H9 (cell line): Measurements from ENCODE around the gene LCMT1. TPM values are rescaled to one million over a fixed set of nuclear protein-coding genes. Genes with fewer than 3 reads are reported as not detected.

Experiments
- DNase-seq: peaks from one replicate; pipeline ENCODE4 v3.0.0-alpha.2; 2017
- H2AFZ ChIP-seq: one replicate; pipeline ENCODE4 v1.6.1; 2013; ENCODE audit warnings: mild to moderate bottlenecking, low read length, control low read depth, moderate library complexity
- H2AK5ac ChIP-seq: 2 replicates; pipeline ENCODE4 v1.6.1; 2013; ENCODE audit warnings: low read length, control low read depth, mixed read lengths; ENCODE audit not compliant: insufficient read length
- H2BK120ac ChIP-seq: one replicate; pipeline ENCODE4 v1.6.1; 2013; ENCODE audit warnings: low read depth, mild to moderate bottlenecking, low read length, control low read depth, inconsistent platforms; ENCODE audit not compliant: poor library complexity, severe bottlenecking
- H2BK12ac ChIP-seq: 2 replicates; pipeline ENCODE4 v1.6.1; 2013; ENCODE audit warnings: low read length, control low read depth, mixed read lengths, low read depth; ENCODE audit not compliant: insufficient read length
- H2BK15ac ChIP-seq: 2 replicates; pipeline ENCODE4 v1.6.1; 2013; ENCODE audit warnings: low read depth, low read length, control low read depth
- H2BK20ac ChIP-seq: one replicate; pipeline ENCODE4 v1.6.1; 2013; ENCODE audit warnings: low read depth, mild to moderate bottlenecking, low read length, control low read depth, inconsistent platforms; ENCODE audit not compliant: poor library complexity, severe bottlenecking
- H2BK5ac ChIP-seq: 2 replicates; pipeline ENCODE4 v1.6.1; 2013; ENCODE audit warnings: low read length, control low read depth, mixed read lengths; ENCODE audit not compliant: insufficient read length
- H3K14ac ChIP-seq: 2 replicates; pipeline ENCODE4 v1.6.1; 2013; ENCODE audit warnings: low read length, control low read depth; ENCODE audit not compliant: insufficient read depth
- H3K18ac ChIP-seq: 2 replicates; pipeline ENCODE4 v1.6.1; 2013; ENCODE audit warnings: low read depth, mild to moderate bottlenecking, mixed read lengths, low read length, control low read depth; ENCODE audit not compliant: insufficient read length
- H3K23ac ChIP-seq: 2 replicates; pipeline ENCODE4 v1.6.1; 2013; ENCODE audit warnings: low read length, control low read depth, mixed read lengths, low read depth; ENCODE audit not compliant: insufficient read length
- H3K23me2 ChIP-seq: 2 replicates; pipeline ENCODE4 v1.6.1; 2013; ENCODE audit warnings: low read depth, mild to moderate bottlenecking, mixed read lengths, low read length, control low read depth; ENCODE audit not compliant: insufficient read length, poor library complexity, severe bottlenecking
- H3K27ac ChIP-seq: 2 replicates; pipeline ENCODE4 v1.5.1; 2013; ENCODE audit warnings: low read length, control low read depth, mixed read lengths, low read depth; ENCODE audit not compliant: insufficient read length
- H3K27me3 ChIP-seq: 2 replicates; pipeline ENCODE4 v1.6.1; 2013; ENCODE audit warnings: low read length, control low read depth, inconsistent platforms; ENCODE audit not compliant: insufficient read depth
- H3K4ac ChIP-seq: 2 replicates; pipeline ENCODE4 v1.6.1; 2013; ENCODE audit warnings: low read depth, mild to moderate bottlenecking, control low read depth, inconsistent platforms, low read length, moderate library complexity
- H3K4me1 ChIP-seq: 2 replicates; pipeline ENCODE4 v1.6.1; 2013; ENCODE audit warnings: low read length, control low read depth, inconsistent platforms; ENCODE audit not compliant: insufficient read depth
- H3K4me2 ChIP-seq: 2 replicates; pipeline ENCODE4 v1.6.1; 2013; ENCODE audit warnings: low read length, control low read depth, mixed read lengths; ENCODE audit not compliant: insufficient read length, insufficient read depth
- H3K56ac ChIP-seq: 2 replicates; pipeline ENCODE4 v1.6.1; 2013; ENCODE audit warnings: low read depth, mild to moderate bottlenecking, mixed read lengths, low read length, control low read depth; ENCODE audit not compliant: insufficient read length
- H3K79me1 ChIP-seq: 2 replicates; pipeline ENCODE4 v1.6.1; 2013; ENCODE audit warnings: low read depth, mild to moderate bottlenecking, moderate library complexity, low read length, control low read depth, inconsistent platforms; ENCODE audit not compliant: insufficient read depth, poor library complexity, severe bottlenecking
- H3K79me2 ChIP-seq: 2 replicates; pipeline ENCODE4 v1.6.1; 2013; ENCODE audit warnings: low read length, control low read depth, inconsistent platforms; ENCODE audit not compliant: insufficient read depth
- H3K9ac ChIP-seq: 2 replicates; pipeline ENCODE4 v1.6.1; 2013; ENCODE audit warnings: low read length, control low read depth, mixed read lengths; ENCODE audit not compliant: insufficient read length; ENCODE audit errors: extremely low read depth
- H3K9me3 ChIP-seq: one replicate; pipeline ENCODE4 v1.6.1; 2013; ENCODE audit warnings: low read depth, low read length, inconsistent platforms; ENCODE audit not compliant: control insufficient read depth
- H3T11ph ChIP-seq: one replicate; pipeline ENCODE4 v1.6.1; 2013; ENCODE audit warnings: mild to moderate bottlenecking, low read length, control low read depth, inconsistent platforms
- H4K20me1 ChIP-seq: one replicate; pipeline ENCODE4 v1.6.1; 2013; ENCODE audit not compliant: control insufficient read depth, insufficient read length, insufficient read depth
- H4K5ac ChIP-seq: 2 replicates; pipeline ENCODE4 v1.6.1; 2013; ENCODE audit warnings: low read depth, mild to moderate bottlenecking, mixed read lengths, low read length, control low read depth; ENCODE audit not compliant: insufficient read length
- H4K8ac ChIP-seq: replicated peaks from 2 replicates; pipeline ENCODE4 v1.6.1; 2013; ENCODE audit warnings: low read length, control low read depth, mixed read lengths, low read depth; ENCODE audit not compliant: insufficient read length
- H4K91ac ChIP-seq: 2 replicates; pipeline ENCODE4 v1.6.1; 2013; ENCODE audit warnings: low read depth, mild to moderate bottlenecking, moderate library complexity, mixed read lengths, low read length, control low read depth; ENCODE audit not compliant: insufficient read length
- H3K27ac Mint-ChIP-seq, 3 experiments: 2 replicates in 2 of 3; 3 replicates in 1 of 3; pipeline ENCODE4 v1.8.0; 2020 to 2021; ENCODE audit warnings: mixed read lengths in 3 of 3, mild to moderate bottlenecking in 1 of 3, moderate library complexity in 1 of 3
- H3K27me3 Mint-ChIP-seq: 2 replicates; pipeline ENCODE4 v1.8.0; 2021; ENCODE audit warnings: low read depth, mild to moderate bottlenecking, moderate library complexity, mixed read lengths
- H3K36me3 Mint-ChIP-seq, 3 experiments: 2 replicates in 2 of 3; 3 replicates in 1 of 3; pipeline ENCODE4 v1.8.0; 2020 to 2021; ENCODE audit warnings: low read depth in 3 of 3, mixed read lengths in 3 of 3; ENCODE audit not compliant: insufficient read depth in 1 of 3
- H3K4me1 Mint-ChIP-seq, 2 experiments: 2 replicates each; pipeline ENCODE4 v1.8.0; 2020; ENCODE audit warnings: mixed read lengths in 2 of 2
- H3K4me3 Mint-ChIP-seq, 2 experiments: 2 replicates in 1 of 2; 3 replicates in 1 of 2; pipeline ENCODE4 v1.8.0; 2020 to 2021; ENCODE audit warnings: mild to moderate bottlenecking in 2 of 2, mixed read lengths in 2 of 2, moderate library complexity in 1 of 2
- H3K9me3 Mint-ChIP-seq, 2 experiments: 2 replicates in 1 of 2; 3 replicates in 1 of 2; pipeline ENCODE4 v1.8.0; 2020; ENCODE audit warnings: mild to moderate bottlenecking in 2 of 2, mixed read lengths in 2 of 2, moderate library complexity in 1 of 2
- WGBS: extraction: QIAGEN DNeasy Blood & Tissue Kit; methylation state at CpG from one replicate; pipeline ENCODE4 v1.1.7; 2013; ENCODE audit warnings: missing lambda C conversion rate, low lambda C conversion rate, mixed read lengths; ENCODE audit not compliant: insufficient read length; ENCODE audit errors: extremely low coverage; 5-methylcytosine and 5-hydroxymethylcytosine counted together
- total RNA-seq: library from RNA; stranded (reverse); gene quantifications from 2 replicates; pipeline ENCODE4 v1.2.1, GENCODE V29; 2021
- TF ChIP-seq, protein P1 (sequence below): fragments of 200-600 bp; sonication (generic); conservative IDR thresholded peaks from 3 replicates; pipeline ENCODE4 v1.8.0; 2021; ENCODE audit warnings: antibody characterized with exemption, mild to moderate bottlenecking

LCMT1 gene
- total RNA-seq, 1 experiment from 2014 or later = 81.2 TPM

GRCh38 chr16:25109643-25110042 lies 1.9 kb upstream of the LCMT1 start:
- TF ChIP-seq, protein P1, sequence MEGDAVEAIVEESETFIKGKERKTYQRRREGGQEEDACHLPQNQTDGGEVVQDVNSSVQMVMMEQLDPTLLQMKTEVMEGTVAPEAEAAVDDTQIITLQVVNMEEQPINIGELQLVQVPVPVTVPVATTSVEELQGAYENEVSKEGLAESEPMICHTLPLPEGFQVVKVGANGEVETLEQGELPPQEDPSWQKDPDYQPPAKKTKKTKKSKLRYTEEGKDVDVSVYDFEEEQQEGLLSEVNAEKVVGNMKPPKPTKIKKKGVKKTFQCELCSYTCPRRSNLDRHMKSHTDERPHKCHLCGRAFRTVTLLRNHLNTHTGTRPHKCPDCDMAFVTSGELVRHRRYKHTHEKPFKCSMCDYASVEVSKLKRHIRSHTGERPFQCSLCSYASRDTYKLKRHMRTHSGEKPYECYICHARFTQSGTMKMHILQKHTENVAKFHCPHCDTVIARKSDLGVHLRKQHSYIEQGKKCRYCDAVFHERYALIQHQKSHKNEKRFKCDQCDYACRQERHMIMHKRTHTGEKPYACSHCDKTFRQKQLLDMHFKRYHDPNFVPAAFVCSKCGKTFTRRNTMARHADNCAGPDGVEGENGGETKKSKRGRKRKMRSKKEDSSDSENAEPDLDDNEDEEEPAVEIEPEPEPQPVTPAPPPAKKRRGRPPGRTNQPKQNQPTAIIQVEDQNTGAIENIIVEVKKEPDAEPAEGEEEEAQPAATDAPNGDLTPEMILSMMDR = no peak
- H3K56ac ChIP-seq = no peak overlapping the region
- H3K79me2 ChIP-seq = peaks cover 16% of the 10 kb centered on the region
- peaks cover 4% of the 10 kb centered on the region for H3K79me1 ChIP-seq
- no peak overlapping the region for H3K18ac ChIP-seq
- WGBS = no CpG with 5 or more reads among the region's 4 CpGs
- Mint-ChIP-seq H3K9me3 (no peaks in the 10 kb centered on the region), H3K27ac (no peak overlapping the region; a peak in 1 of 7 replicates), H3K4me1 (peaks cover 17 to 29% of the 10 kb centered on the region in 2 experiments), H3K27me3 (peaks cover 2% of the 10 kb centered on the region), H3K4me3 (peak overlapping the region; percentile 15 to 28; a peak in 1 of 5 replicates), H3K36me3 (peaks cover 0 to 10% (median 6%) of the 10 kb centered on the region in 3 experiments; a peak in 3 of 7 replicates)
- no peak overlapping the region for H4K8ac ChIP-seq
- no peak overlapping the region for H3K9ac ChIP-seq
- H2BK15ac ChIP-seq = no peak overlapping the region
- H4K5ac ChIP-seq = no peak overlapping the region
- H3T11ph ChIP-seq = no peak overlapping the region
- H2BK5ac ChIP-seq = no peak overlapping the region
- no peak overlapping the region for H2BK120ac ChIP-seq
- H2AFZ ChIP-seq = no peak overlapping the region
- H3K9me3 ChIP-seq = no peaks in the 10 kb centered on the region
- H3K14ac ChIP-seq = no peak overlapping the region
- H3K27ac ChIP-seq = no peak overlapping the region
- no peak overlapping the region for H2AK5ac ChIP-seq
- H2BK20ac ChIP-seq = no peak overlapping the region
- no peak overlapping the region for H3K23ac ChIP-seq
- H3K4me2 ChIP-seq = no peak overlapping the region
- no peaks in the 10 kb centered on the region for H3K27me3 ChIP-seq
- no peak overlapping the region for H2BK12ac ChIP-seq
- peaks cover 15% of the 10 kb centered on the region for H3K23me2 ChIP-seq
- H4K20me1 ChIP-seq = no peaks in the 10 kb centered on the region
- peaks cover 4% of the 10 kb centered on the region; the same call in 1 of the 2 replicates for H3K4me1 ChIP-seq
- DNase-seq = no peak
- H4K91ac ChIP-seq = no peak overlapping the region
- no peak overlapping the region for H3K4ac ChIP-seq
